Measurements from ENCODE around the gene FZD4.

- no peak for TF ChIP-seq ZBTB7A (IDR thresholded peaks at IDR 0.05; ENCODE audit: low read depth)
- TF ChIP-seq MAX (IDR thresholded peaks at IDR 0.05), result no peak
- no peak for TF ChIP-seq YY1 (IDR thresholded peaks at IDR 0.05; ENCODE audit: low read depth)
- TF ChIP-seq CEBPB (IDR thresholded peaks at IDR 0.05), result no peak
- no peak for TF ChIP-seq EP300 (IDR thresholded peaks at IDR 0.05; ENCODE audit: borderline replicate concordance)
- no peak for TF ChIP-seq CREB1 (IDR thresholded peaks at IDR 0.05; ENCODE audit: low read depth)
- no peak for TF ChIP-seq USF1 (IDR thresholded peaks at IDR 0.05)
- no peak for TF ChIP-seq RAD21 (IDR thresholded peaks at IDR 0.05; ENCODE audit: low read depth)
- no peak for TF ChIP-seq EGR1 (IDR thresholded peaks at IDR 0.05)
- no peak for TF ChIP-seq REST (IDR thresholded peaks at IDR 0.05; ENCODE audit: low read depth)
Measured at GRCh38 chr11:86934582-86934900, 20.7 kb downstream of the FZD4 start.

Measured in Ishikawa (cell line).